ENCODE measurements around the gene ADARB2. TPM values are rescaled to one million over a fixed set of nuclear protein-coding genes. Genes with fewer than 3 reads are reported as not detected.

Gene ADARB2
- total and polyA plus RNA-seq, 4 donors, result under 0.01 to 0.79 TPM; not detected in 2

GRCh38 chr10:1672001-1672781 lies 65.1 kb downstream of the ADARB2 start:
- Histone ChIP-seq H3K9me3 (ENCODE audit: control insufficient read depth, low read length) (no peaks in the 10 kb centered on the region), H3K27ac (ENCODE audit: low read depth in 1 of 2, low read length in 2 of 2) (no peak overlapping the region), H3K36me3 (ENCODE audit: control insufficient read depth in 1 of 2, insufficient read depth in 2 of 2, low read length in 1 of 2) (no peaks in the 10 kb centered on the region), H3K4me3 (ENCODE audit: low read length in 2 of 2) (no peak overlapping the region), H3K4me1 (ENCODE audit: control insufficient read depth in 1 of 2, insufficient read depth in 2 of 2, low read length in 2 of 2) (no peaks in the 10 kb centered on the region), H3K27me3 (ENCODE audit: control insufficient read depth in 1 of 2, insufficient read depth in 2 of 2, low read length in 1 of 2) (no peaks in the 10 kb centered on the region)
- ATAC-seq (ENCODE audit: low FRiP score) (no peak), DNase-seq (no peak)
- intact Hi-C loops (cut with DNase I), result no loop called here
- 81 to 84% methylated on average over 37 of the region's 37 CpGs for WGBS, 2 donors

DNA sequence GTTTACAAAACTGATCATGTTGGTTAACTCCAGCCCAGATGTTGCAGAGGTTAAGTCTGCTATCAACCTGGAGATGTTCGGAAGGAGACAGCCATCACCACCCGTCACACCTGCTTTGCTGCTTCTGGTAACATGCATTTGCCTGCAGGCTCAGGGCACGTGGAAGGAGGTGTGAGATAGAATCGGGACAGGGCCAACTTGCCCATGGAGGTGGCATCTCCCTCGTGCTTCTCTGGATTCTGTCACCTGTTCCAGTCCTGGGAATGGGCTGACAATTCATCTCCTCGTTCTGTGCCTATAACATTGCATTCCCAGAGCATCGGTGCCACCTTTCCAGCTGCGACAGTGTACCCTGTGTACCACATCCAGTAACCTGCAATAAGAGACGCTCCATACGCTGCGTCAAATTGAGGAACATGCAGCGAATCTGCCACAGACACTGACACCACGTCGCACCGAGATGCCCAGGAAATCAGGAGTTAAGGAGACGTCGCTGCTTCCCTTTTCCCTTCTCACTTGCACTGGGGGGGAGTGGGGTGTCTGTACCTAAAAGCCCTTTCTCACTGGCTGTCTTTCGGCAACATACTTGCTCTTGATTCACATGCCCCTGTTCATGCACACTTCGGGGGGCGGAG lies 65.8 kb downstream of the ADARB2 start:
- H3K9me3 ChIP-seq (ENCODE audit: control insufficient read depth, low read length), result no peaks in the 10 kb centered on the region
- WGBS, 2 donors, result 87% methylated on average over 20 of the region's 20 CpGs
- H3K4me3 ChIP-seq (ENCODE audit: low read length in 2 of 2), result no peak overlapping the region
- H3K27ac ChIP-seq (ENCODE audit: low read depth in 1 of 2, low read length in 2 of 2), result no peak overlapping the region
- no peaks in the 10 kb centered on the region for H3K4me1 ChIP-seq (ENCODE audit: control insufficient read depth in 1 of 2, insufficient read depth in 2 of 2, low read length in 2 of 2)
- H3K27me3 ChIP-seq (ENCODE audit: control insufficient read depth in 1 of 2, insufficient read depth in 2 of 2, low read length in 1 of 2), result no peaks in the 10 kb centered on the region
- ATAC-seq (ENCODE audit: low FRiP score) (no peak), DNase-seq (no peak)
- no peaks in the 10 kb centered on the region for H3K36me3 ChIP-seq (ENCODE audit: control insufficient read depth in 1 of 2, insufficient read depth in 2 of 2, low read length in 1 of 2)
- intact Hi-C loops (cut with DNase I), result no loop called here

DNA sequence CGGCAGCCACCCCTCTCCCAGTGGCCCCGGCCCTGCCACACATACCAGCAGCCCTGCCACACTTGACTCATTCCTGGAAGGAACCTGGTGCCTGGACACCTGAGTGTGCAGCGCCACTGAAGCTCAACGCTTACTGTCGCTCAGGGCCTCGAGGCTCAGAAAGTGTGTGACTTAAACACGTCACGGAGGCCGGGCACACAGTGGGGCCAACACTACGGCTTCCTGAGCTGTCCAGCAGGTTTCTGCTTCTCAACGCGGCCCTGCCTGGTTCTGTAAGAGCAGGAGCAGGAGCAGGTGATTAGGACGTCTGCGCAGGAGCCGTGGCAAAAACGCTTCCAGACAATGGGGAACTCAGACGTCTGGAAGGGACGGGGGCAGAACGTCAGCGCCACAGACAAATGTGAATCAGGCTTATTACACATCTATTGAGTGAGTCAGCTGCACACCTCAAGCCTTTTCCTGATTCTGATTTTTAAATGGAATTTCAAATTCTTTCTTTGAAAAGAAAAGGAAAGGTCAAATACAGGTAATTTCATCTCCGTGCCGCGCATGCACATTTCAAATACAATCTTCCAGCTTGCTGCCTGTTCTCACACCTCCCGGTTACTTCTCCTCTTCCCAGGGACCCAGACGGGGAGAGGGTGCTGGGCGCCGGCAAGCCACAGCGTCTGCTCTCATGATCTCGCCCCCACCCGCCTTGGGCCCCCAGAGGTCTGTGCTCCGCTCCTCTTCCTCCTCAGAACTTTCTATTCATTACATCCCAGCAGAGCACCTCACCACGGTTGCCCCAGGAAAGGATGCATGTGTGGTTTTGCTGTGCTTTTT lies 66.6 kb downstream of the ADARB2 start:
- Histone ChIP-seq H3K9me3 (ENCODE audit: control insufficient read depth, low read length) (no peaks in the 10 kb centered on the region), H3K27ac (ENCODE audit: low read depth in 1 of 2, low read length in 2 of 2) (no peak overlapping the region), H3K4me3 (ENCODE audit: low read length in 2 of 2) (no peak overlapping the region), H3K4me1 (ENCODE audit: control insufficient read depth in 1 of 2, insufficient read depth in 2 of 2, low read length in 2 of 2) (no peaks in the 10 kb centered on the region), H3K36me3 (ENCODE audit: control insufficient read depth in 1 of 2, insufficient read depth in 2 of 2, low read length in 1 of 2) (no peaks in the 10 kb centered on the region), H3K27me3 (ENCODE audit: control insufficient read depth in 1 of 2, insufficient read depth in 2 of 2, low read length in 1 of 2) (no peaks in the 10 kb centered on the region)
- no peak for ATAC-seq (ENCODE audit: low FRiP score)
- 68 to 69% methylated on average over 31 to 32 of the region's 32 CpGs for WGBS, 2 donors
- intact Hi-C loops (cut with DNase I), result no loop called here
- no peak for DNase-seq

DNA sequence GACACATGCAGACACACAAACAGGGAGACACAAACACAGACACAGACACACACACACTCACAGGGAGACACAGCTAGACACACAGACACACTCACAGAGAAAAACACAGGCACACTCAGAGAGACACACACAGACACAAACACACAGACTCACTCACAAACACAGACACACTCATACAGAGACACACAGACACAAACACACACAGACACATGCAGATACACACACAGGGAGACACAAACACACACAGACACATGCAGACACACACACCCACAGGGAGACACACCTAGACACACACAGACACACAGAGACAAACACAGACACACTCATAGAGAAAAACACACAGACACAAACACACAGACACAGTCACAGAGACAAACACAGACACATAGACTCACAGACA lies 67.9 kb downstream of the ADARB2 start:
- no peak overlapping the region for H3K4me3 ChIP-seq (ENCODE audit: low read length in 2 of 2)
- no peaks in the 10 kb centered on the region for H3K27me3 ChIP-seq (ENCODE audit: control insufficient read depth in 1 of 2, insufficient read depth in 2 of 2, low read length in 1 of 2)
- DNase-seq, result no peak
- no peaks in the 10 kb centered on the region for H3K36me3 ChIP-seq (ENCODE audit: control insufficient read depth in 1 of 2, insufficient read depth in 2 of 2, low read length in 1 of 2)
- intact Hi-C loops (cut with DNase I), result no loop called here
- no peaks in the 10 kb centered on the region for H3K9me3 ChIP-seq (ENCODE audit: control insufficient read depth, low read length)
- H3K27ac ChIP-seq (ENCODE audit: low read depth in 1 of 2, low read length in 2 of 2), result no peak overlapping the region
- no peak for ATAC-seq (ENCODE audit: low FRiP score)
- H3K4me1 ChIP-seq (ENCODE audit: control insufficient read depth in 1 of 2, insufficient read depth in 2 of 2, low read length in 2 of 2), result no peaks in the 10 kb centered on the region

DNA sequence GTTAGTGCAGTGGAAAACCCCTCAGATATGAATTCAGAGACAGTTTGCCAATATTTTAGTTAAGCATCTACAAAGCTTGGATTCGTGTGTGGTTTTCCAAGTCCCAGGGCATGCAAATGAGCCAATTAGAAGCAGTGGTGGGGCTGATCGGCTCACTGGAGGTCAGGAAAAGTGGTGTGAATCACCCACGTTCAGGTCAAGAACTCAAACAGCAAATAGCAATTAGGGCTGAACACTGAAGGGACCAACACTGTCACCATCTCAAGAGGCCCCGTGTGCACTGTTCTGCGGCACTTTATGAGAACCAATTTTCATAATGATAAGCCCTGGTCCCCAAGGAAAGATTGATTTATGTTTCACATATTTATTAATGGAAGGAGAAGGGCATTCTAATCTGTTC lies 68.9 kb downstream of the ADARB2 start:
- DNase-seq, result no peak
- WGBS, 2 donors, result 47 to 52% methylated on average over 5 of the region's 5 CpGs
- Histone ChIP-seq H3K4me3 (ENCODE audit: low read length in 2 of 2) (no peak overlapping the region), H3K27ac (ENCODE audit: low read depth in 1 of 2, low read length in 2 of 2) (no peak overlapping the region), H3K36me3 (ENCODE audit: control insufficient read depth in 1 of 2, insufficient read depth in 2 of 2, low read length in 1 of 2) (no peaks in the 10 kb centered on the region), H3K9me3 (ENCODE audit: control insufficient read depth, low read length) (no peaks in the 10 kb centered on the region), H3K27me3 (ENCODE audit: control insufficient read depth in 1 of 2, insufficient read depth in 2 of 2, low read length in 1 of 2) (no peaks in the 10 kb centered on the region), H3K4me1 (ENCODE audit: control insufficient read depth in 1 of 2, insufficient read depth in 2 of 2, low read length in 2 of 2) (no peaks in the 10 kb centered on the region)
- ATAC-seq (ENCODE audit: low FRiP score), result no peak
- intact Hi-C loops (cut with DNase I), result no loop called here

- Histone ChIP-seq H3K4me1 (ENCODE audit: control insufficient read depth in 1 of 2, insufficient read depth in 2 of 2, low read length in 2 of 2) (no peaks in the 10 kb centered on the region), H3K4me3 (ENCODE audit: low read length in 2 of 2) (no peak overlapping the region), H3K36me3 (ENCODE audit: control insufficient read depth in 1 of 2, insufficient read depth in 2 of 2, low read length in 1 of 2) (no peaks in the 10 kb centered on the region), H3K27ac (ENCODE audit: low read depth in 1 of 2, low read length in 2 of 2) (no peak overlapping the region), H3K27me3 (ENCODE audit: control insufficient read depth in 1 of 2, insufficient read depth in 2 of 2, low read length in 1 of 2) (no peaks in the 10 kb centered on the region), H3K9me3 (ENCODE audit: control insufficient read depth, low read length) (no peaks in the 10 kb centered on the region)
- intact Hi-C loops (cut with DNase I), result no loop called here
- DNase-seq (no peak), ATAC-seq (ENCODE audit: low FRiP score) (no peak)
Observed at GRCh38 chr10:1667392-1667791, 69.9 kb downstream of the ADARB2 start.

- WGBS, 2 donors, result 86% methylated on average over 20 of the region's 20 CpGs
Observed at GRCh38 chr10:1666147-1666546, 71.2 kb downstream of the ADARB2 start.

GRCh38 chr10:1665681-1666080 lies 71.6 kb downstream of the ADARB2 start:
- H3K4me3 ChIP-seq (ENCODE audit: low read length in 2 of 2), result no peak overlapping the region
- DNase-seq, result no peak
- H3K27ac ChIP-seq (ENCODE audit: low read depth in 1 of 2, low read length in 2 of 2), result no peak overlapping the region
- no peaks in the 10 kb centered on the region for H3K9me3 ChIP-seq (ENCODE audit: control insufficient read depth, low read length)
- intact Hi-C loops (cut with DNase I), result no loop called here
- ATAC-seq (ENCODE audit: low FRiP score), result no peak
- H3K4me1 ChIP-seq (ENCODE audit: control insufficient read depth in 1 of 2, insufficient read depth in 2 of 2, low read length in 2 of 2), result no peaks in the 10 kb centered on the region
- no peaks in the 10 kb centered on the region for H3K27me3 ChIP-seq (ENCODE audit: control insufficient read depth in 1 of 2, insufficient read depth in 2 of 2, low read length in 1 of 2)
- H3K36me3 ChIP-seq (ENCODE audit: control insufficient read depth in 1 of 2, insufficient read depth in 2 of 2, low read length in 1 of 2), result no peaks in the 10 kb centered on the region
- WGBS, 2 donors, result 90 to 93% methylated on average over 10 of the region's 10 CpGs

More at GRCh38 chr10:1666147-1666546, 71.2 kb downstream of the ADARB2 start:
- Histone ChIP-seq H3K27ac (ENCODE audit: low read depth in 1 of 2, low read length in 2 of 2) (no peak overlapping the region), H3K36me3 (ENCODE audit: control insufficient read depth in 1 of 2, insufficient read depth in 2 of 2, low read length in 1 of 2) (no peaks in the 10 kb centered on the region), H3K4me1 (ENCODE audit: control insufficient read depth in 1 of 2, insufficient read depth in 2 of 2, low read length in 2 of 2) (no peaks in the 10 kb centered on the region), H3K4me3 (ENCODE audit: low read length in 2 of 2) (no peak overlapping the region), H3K27me3 (ENCODE audit: control insufficient read depth in 1 of 2, insufficient read depth in 2 of 2, low read length in 1 of 2) (no peaks in the 10 kb centered on the region), H3K9me3 (ENCODE audit: control insufficient read depth, low read length) (no peaks in the 10 kb centered on the region)
- ATAC-seq (ENCODE audit: low FRiP score) (no peak), DNase-seq (no peak)
- intact Hi-C loops (cut with DNase I), result no loop called here

Measured in aorta (tissue), 5 donors.